Upper lobe of right lung (tissue), 1 donor: ENCODE measurements around the gene PTGDR. TPM values are rescaled to one million over a fixed set of nuclear protein-coding genes. Genes with fewer than 3 reads are reported as not detected.

ENCODE experiments used
- ATAC-seq: fragments of 200-7000 bp; cut with Tn5 transposase; one replicate; pipeline ENCODE4 v1.9.1; 2020; ENCODE audit warnings: mild to moderate bottlenecking, moderate library complexity
- DNase-seq: peaks from one replicate; pipeline ENCODE4 v3.0.0-alpha.2; 2020
- H3K27ac ChIP-seq: fragments of 200-600 bp; one replicate; pipeline ENCODE4 v1.8.0; 2022
- H3K27me3 ChIP-seq: fragments of 200-600 bp; one replicate; pipeline ENCODE4 v1.8.0; 2022; ENCODE audit warnings: mild to moderate bottlenecking
- H3K36me3 ChIP-seq: fragments of 200-600 bp; one replicate; pipeline ENCODE4 v1.8.0; 2022
- H3K4me1 ChIP-seq: fragments of 200-600 bp; one replicate; pipeline ENCODE4 v1.8.0; 2022
- H3K4me3 ChIP-seq: fragments of 200-600 bp; one replicate; pipeline ENCODE4 v1.8.0; 2022; ENCODE audit warnings: mild to moderate bottlenecking
- H3K9me3 ChIP-seq: fragments of 200-600 bp; one replicate; pipeline ENCODE4 v1.8.0; 2022
- intact Hi-C: fragments of 100-400 bp; cut with DNase I; formaldehyde crosslinking; loops from one replicate; pipeline ENCODE4 v1.11.0; 2022
- total RNA-seq: library from RNA; stranded (reverse); fragmentation: NEBNext Ultra II Directional; extraction: Animal tissue kit (Norgen Biotek cat#: 25700); gene quantifications from one replicate; pipeline ENCODE4 v1.2.1, GENCODE V29; 2021
- TF ChIP-seq, protein P1 (sequence below): fragments of 200-600 bp; IDR thresholded peaks from one replicate; pipeline ENCODE4 v1.8.0; 2022; ENCODE audit warnings: antibody characterized with exemption
- donor health status: DM: no; HTN: yes; CAD: no; lungs with severe emphysema.

The PTGDR gene
- total RNA-seq, 1 donor from 2014 or later, result 1.6 TPM

- no peaks in the 10 kb centered on the region for H3K9me3 ChIP-seq
- H3K4me3 ChIP-seq, result no peak overlapping the region
- H3K27ac ChIP-seq, result no peak overlapping the region
- ATAC-seq (no peak), DNase-seq (no peak)
- TF ChIP-seq, protein P1, sequence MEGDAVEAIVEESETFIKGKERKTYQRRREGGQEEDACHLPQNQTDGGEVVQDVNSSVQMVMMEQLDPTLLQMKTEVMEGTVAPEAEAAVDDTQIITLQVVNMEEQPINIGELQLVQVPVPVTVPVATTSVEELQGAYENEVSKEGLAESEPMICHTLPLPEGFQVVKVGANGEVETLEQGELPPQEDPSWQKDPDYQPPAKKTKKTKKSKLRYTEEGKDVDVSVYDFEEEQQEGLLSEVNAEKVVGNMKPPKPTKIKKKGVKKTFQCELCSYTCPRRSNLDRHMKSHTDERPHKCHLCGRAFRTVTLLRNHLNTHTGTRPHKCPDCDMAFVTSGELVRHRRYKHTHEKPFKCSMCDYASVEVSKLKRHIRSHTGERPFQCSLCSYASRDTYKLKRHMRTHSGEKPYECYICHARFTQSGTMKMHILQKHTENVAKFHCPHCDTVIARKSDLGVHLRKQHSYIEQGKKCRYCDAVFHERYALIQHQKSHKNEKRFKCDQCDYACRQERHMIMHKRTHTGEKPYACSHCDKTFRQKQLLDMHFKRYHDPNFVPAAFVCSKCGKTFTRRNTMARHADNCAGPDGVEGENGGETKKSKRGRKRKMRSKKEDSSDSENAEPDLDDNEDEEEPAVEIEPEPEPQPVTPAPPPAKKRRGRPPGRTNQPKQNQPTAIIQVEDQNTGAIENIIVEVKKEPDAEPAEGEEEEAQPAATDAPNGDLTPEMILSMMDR, result no peak
- no peaks in the 10 kb centered on the region for H3K27me3 ChIP-seq
- H3K36me3 ChIP-seq, result no peaks in the 10 kb centered on the region
- no peaks in the 10 kb centered on the region for H3K4me1 ChIP-seq
- intact Hi-C loops, result no loop called here
Measured at GRCh38 chr14:52303236-52303635, 35.7 kb downstream of the PTGDR start.

- Histone ChIP-seq H3K9me3 (no peaks in the 10 kb centered on the region), H3K4me1 (no peaks in the 10 kb centered on the region), H3K27me3 (no peaks in the 10 kb centered on the region), H3K4me3 (no peak overlapping the region), H3K27ac (no peak overlapping the region), H3K36me3 (no peaks in the 10 kb centered on the region)
- TF ChIP-seq, protein P1, result no peak
- DNase-seq (no peak), ATAC-seq (no peak)
- intact Hi-C loops, result no loop called here
Measured at GRCh38 chr14:52304248-52304904, 36.9 kb downstream of the PTGDR start.

DNA sequence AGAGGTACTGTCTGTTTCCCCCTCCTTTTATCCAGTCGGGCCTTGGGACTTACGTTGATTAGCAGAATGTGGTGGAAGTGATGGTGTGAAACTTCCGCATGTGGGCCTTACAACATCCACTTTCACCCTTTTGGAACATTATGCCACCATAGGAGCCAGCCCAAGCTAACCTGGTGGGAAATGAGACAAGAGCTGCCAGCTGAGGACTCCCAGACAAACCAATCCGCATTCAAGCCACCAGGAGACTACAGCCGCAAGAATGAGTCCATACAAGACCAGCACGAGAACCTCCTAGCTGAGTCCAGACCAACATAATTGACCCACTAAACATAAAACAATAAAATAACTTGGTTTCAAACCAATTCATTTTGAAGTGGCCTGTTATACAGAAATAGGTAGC, 37.5 kb downstream of the PTGDR start:
- Histone ChIP-seq H3K4me1 (no peaks in the 10 kb centered on the region), H3K27me3 (peaks cover 1% of the 10 kb centered on the region), H3K9me3 (no peaks in the 10 kb centered on the region), H3K4me3 (no peak overlapping the region), H3K27ac (no peak overlapping the region), H3K36me3 (no peaks in the 10 kb centered on the region)
- intact Hi-C loops, result no loop called here
- DNase-seq, result no peak
- TF ChIP-seq, protein P1, result no peak
- ATAC-seq, result no peak

DNA sequence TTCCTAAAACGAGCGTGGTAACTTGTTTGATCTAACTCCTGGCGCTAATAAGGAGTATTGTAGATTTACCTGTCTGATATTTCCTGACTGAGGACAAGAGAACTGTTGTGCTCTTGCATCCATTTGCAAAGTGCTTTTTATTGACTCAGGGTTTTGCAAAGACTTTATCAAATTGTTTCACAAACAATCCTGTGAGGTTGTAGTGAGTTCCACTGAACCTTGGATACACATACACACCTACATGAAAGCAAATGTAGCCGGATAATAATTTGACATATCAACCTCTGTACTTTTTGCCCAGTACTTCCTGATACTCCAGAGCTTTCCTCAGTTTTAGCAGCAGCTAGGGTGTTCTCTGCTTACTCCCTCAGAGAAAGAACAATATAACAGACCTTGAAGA, 39.9 kb downstream of the PTGDR start:
- H3K4me1 ChIP-seq, result peaks cover 6% of the 10 kb centered on the region
- TF ChIP-seq, protein P1, result no peak
- H3K27me3 ChIP-seq, result peaks cover 4% of the 10 kb centered on the region
- no peaks in the 10 kb centered on the region for H3K9me3 ChIP-seq
- H3K4me3 ChIP-seq, result no peak overlapping the region
- no peaks in the 10 kb centered on the region for H3K36me3 ChIP-seq
- no peak for ATAC-seq
- H3K27ac ChIP-seq, result no peak overlapping the region
- intact Hi-C loops, result no loop called here
- no peak for DNase-seq

GRCh38 chr14:52307905-52308304, 40.4 kb downstream of the PTGDR start:
- TF ChIP-seq, protein P1, result no peak
- intact Hi-C loops, result no loop called here
- DNase-seq (no peak), ATAC-seq (no peak)
- Histone ChIP-seq H3K27me3 (peaks cover 4% of the 10 kb centered on the region), H3K36me3 (no peaks in the 10 kb centered on the region), H3K9me3 (no peaks in the 10 kb centered on the region), H3K4me3 (no peak overlapping the region), H3K27ac (no peak overlapping the region), H3K4me1 (peaks cover 8% of the 10 kb centered on the region)

GRCh38 chr14:52310541-52310940, 43.0 kb downstream of the PTGDR start:
- Histone ChIP-seq H3K4me1 (peaks cover 18% of the 10 kb centered on the region), H3K36me3 (no peaks in the 10 kb centered on the region), H3K4me3 (no peak overlapping the region), H3K9me3 (no peaks in the 10 kb centered on the region), H3K27me3 (peaks cover 4% of the 10 kb centered on the region), H3K27ac (no peak overlapping the region)
- DNase-seq (no peak), ATAC-seq (no peak)
- intact Hi-C loops, result no loop called here
- TF ChIP-seq, protein P1, result no peak
